GM12892 (cell line): ENCODE measurements around the gene FUT7.
"Not testable (repeated sequence)": the region's sequence is repeated elsewhere in the genome, so short reads cannot be mapped to it uniquely, and the experiment has no call there.

ENCODE experiments used
- DNase-seq: peaks from one replicate; pipeline ENCODE4 v3.0.0; 2011; ENCODE audit not compliant: insufficient read length
- FAIRE-seq: peaks from 2 replicates; lab custom pipeline; 2011; peaks lifted over from hg19 to GRCh38; lab: Jason Lieb, UNC
- POLR2A ChIP-seq: IDR thresholded peaks from 2 replicates; pipeline ENCODE4 v1.6.1; 2011; ENCODE audit warnings: low read depth, low read length, control low read depth
- POLR2AphosphoS5 ChIP-seq: IDR thresholded peaks from 2 replicates; pipeline ENCODE4 v1.6.1; 2011; ENCODE audit warnings: low read depth, low read length, control low read depth
- TAF1 ChIP-seq: IDR thresholded peaks from 2 replicates; pipeline ENCODE4 v1.6.1; 2011; ENCODE audit warnings: low read depth, mild to moderate bottlenecking, control low read depth, low read length, borderline replicate concordance

Gene FUT7

GRCh38 chr9:137009938-137010732 lies 21.8 kb downstream of the FUT7 start:
- no peak for DNase-seq
- TF ChIP-seq TAF1 (no peak), POLR2A (no peak), POLR2AphosphoS5 (no peak)
- FAIRE-seq, result no peak

GRCh38 chr9:137009217-137009616 lies 22.7 kb downstream of the FUT7 start:
- no peak for FAIRE-seq

GRCh38 chr9:137008312-137008711 lies 23.6 kb downstream of the FUT7 start:
- DNase-seq (no peak), FAIRE-seq (no peak)
- TF ChIP-seq POLR2AphosphoS5 (no peak), POLR2A (no peak), TAF1 (no peak)

More at GRCh38 chr9:137009217-137009616, 22.7 kb downstream of the FUT7 start:
- TF ChIP-seq POLR2A, result no peak
- TF ChIP-seq POLR2AphosphoS5, result no peak
- no peak for TF ChIP-seq TAF1
- no peak for DNase-seq

GRCh38 chr9:137007816-137008270 lies 24.0 kb downstream of the FUT7 start:
- DNase-seq (no peak), FAIRE-seq (no peak)
- TF ChIP-seq POLR2AphosphoS5 (no peak), POLR2A (no peak), TAF1 (no peak)

- no peak for DNase-seq
- no peak for TF ChIP-seq POLR2AphosphoS5
- no peak for FAIRE-seq
Observed at GRCh38 chr9:137007108-137007815, 24.6 kb downstream of the FUT7 start.

- no peak for DNase-seq
- TF ChIP-seq POLR2AphosphoS5 (no peak), TAF1 (no peak), POLR2A (no peak)
- FAIRE-seq, result no peak
Observed at GRCh38 chr9:137006116-137007003, 25.5 kb downstream of the FUT7 start.

- FAIRE-seq, DNase-seq: not testable (repeated sequence)
Observed at GRCh38 chr9:137004285-137004684, 27.6 kb downstream of the FUT7 start.

GRCh38 chr9:137002646-137003041 lies 29.2 kb downstream of the FUT7 start:
- FAIRE-seq (no peak), DNase-seq (no peak)

GRCh38 chr9:137001857-137002645 lies 29.8 kb downstream of the FUT7 start:
- DNase-seq, result no peak
- no peak for FAIRE-seq
- TF ChIP-seq POLR2AphosphoS5, result no peak
- TF ChIP-seq POLR2A, result no peak
- no peak for TF ChIP-seq TAF1

More at GRCh38 chr9:137002646-137003041, 29.2 kb downstream of the FUT7 start:
- TF ChIP-seq POLR2AphosphoS5 (no peak), POLR2A (no peak), TAF1 (no peak)

- peak; percentile 69 for DNase-seq
- peak; percentile 93 for FAIRE-seq
- no peak for TF ChIP-seq POLR2A
- TF ChIP-seq POLR2AphosphoS5, result no peak
- TF ChIP-seq TAF1, result no peak
Observed at GRCh38 chr9:137000177-137000930, 31.5 kb downstream of the FUT7 start.
